HG03196 (cell line): ENCODE data around the gene SELENBP1.
"Not testable (repeated sequence)": the region's sequence is repeated elsewhere in the genome, so short reads cannot be mapped to it uniquely, and the experiment has no call there.

ENCODE experiments used
- ATAC-seq: cut with Tn5 transposase; IDR thresholded peaks from one replicate; pipeline ENCODE4 v1.9.1; 2021; ENCODE audit not compliant: unreplicated experiment

Gene SELENBP1

DNA sequence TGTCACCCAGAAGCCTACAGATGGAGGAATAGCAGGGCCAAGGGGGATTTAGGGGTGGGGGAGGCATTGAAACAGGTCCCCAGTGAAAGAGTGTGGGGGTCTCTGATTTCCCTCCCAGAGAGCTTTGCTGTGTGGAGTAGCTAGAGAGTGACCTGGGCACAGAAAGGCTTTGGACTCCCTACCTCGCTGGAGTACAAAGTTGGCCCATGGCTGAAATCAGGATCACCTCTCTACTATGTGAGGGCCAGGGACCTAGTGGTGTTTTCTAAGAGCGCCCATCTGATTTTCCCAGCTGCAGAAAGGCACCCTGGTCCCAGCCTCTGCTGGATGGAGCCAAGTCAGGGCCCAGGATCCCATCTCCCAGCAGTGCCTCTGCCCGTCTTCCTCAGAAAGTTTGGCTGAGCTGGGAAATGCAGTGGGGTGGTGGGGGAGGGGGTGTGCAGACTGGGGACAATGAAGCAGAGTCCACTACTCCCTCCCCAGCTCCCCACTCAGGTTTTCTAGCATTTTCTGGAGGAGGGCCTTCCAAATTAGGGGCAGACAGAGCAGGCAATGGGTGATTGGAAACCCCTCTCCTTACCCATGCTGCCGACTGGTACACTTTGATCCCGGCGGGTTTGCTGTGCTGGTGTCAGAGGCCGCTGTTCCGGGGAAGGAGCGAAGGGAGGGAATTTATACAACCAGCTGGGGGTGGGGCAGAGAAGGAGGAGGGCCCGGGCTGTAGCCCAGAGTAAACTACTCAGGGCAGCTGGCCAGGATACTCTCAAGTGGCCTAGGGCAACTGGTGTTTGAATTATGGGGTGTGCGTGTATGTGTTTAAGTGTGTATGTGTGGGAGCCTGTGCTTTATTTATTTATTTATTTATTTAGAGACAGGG is at the start of gene SELENBP1:
Gene SELENBP1, minus strand, starts transcription at position 648 of the 877 bp plus-strand sequence. Its CDS starts 64 bp downstream, at position 584.
- ATAC-seq = no peak

DNA sequence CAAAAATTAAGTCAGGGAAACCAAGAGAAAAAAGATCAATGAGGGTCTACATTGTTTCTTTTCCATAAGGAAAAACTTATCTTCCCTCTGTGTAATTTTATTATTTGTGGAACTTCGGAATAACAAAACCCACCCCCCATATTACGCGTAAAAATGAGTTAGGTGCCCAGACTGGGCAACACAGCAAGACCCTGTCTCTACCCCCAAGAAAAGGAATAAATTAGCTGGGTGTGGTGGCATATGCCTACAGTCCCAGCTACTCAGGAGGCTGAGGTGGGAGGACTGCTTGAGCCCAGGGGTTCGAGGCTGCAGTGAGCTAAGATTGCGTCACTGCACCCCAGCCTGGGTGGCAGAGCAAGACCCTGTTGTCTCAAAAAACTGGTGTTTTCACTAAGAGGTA is 47.3 kb upstream of the SELENBP1 start:
- ATAC-seq = no peak

DNA sequence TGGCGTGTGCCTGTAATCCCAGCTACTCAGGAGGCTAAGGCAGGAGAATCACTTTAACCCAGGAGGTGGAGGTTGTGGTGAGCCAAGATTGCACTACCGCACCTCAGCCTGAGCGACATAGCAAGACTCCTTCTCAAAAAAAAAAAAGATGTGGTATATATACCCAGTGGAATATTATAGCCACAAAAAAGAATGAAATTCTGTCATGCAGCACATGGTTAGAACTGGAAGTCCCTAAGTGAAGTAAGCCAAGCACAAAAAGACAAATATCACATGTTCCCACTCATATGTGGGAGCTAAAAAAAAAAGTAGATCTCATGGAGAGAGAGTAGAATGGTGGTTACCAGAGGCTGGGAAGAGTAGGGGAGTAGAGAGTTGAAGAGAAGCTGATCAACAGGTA is 45.6 kb upstream of the SELENBP1 start:
- ATAC-seq = no peak

DNA sequence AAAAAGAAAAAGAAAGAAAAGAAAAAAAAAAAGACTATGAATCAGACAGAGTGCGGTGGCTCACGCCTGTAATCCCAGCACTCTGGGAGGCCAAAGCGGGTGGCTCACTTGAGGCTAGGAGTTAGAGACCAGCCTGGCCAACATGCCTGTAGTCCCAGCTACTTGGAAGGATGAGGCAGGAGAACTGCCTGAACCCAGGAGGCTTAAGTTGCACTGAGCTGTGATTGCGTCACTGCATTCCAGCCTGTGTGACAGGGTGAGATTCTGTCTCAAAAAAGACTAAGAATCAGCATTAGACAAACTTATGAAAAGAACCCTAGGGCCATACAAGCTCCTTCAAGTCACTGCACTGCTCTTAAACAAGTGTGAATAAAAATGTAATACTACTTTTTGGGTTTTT is 43.7 kb upstream of the SELENBP1 start:
- no peak for ATAC-seq

DNA sequence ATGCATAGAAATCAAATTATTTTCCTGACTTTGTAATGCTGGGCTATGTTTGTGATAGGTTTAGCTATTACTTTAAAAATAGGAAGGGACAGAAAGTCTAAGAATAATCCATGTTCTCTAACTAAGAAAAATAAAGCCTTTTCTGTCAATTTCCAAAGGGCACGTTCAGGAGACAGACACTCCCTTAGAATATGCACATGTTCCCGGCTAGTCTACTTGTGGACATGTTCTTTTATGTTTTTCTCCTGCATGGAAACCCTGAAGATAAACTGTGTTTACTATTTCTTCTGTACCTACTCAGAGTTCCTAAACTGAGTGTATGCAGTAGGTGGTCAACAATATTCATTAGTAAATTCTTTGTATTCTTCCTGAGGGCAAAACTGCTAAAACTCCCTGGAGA is 39.4 kb upstream of the SELENBP1 start:
- ATAC-seq = no peak

DNA sequence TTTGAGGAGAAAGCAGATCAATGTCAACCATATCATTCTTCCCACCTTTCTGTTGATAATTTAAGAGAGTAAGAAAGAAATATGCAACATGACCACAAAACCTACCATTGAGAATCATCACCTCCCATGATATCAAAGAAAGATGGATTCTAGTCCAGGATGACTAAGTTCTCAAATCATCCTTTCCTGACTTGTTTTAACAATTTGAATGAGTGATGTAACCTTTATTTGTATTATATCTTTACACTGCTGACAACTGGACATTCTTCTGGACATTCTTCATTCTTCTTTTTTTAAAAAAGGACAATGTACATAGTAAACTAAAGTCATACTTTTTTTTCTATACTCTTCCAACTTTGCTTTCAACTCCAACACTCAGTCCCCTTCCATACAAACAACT is 36.4 kb upstream of the SELENBP1 start:
- no peak for ATAC-seq

DNA sequence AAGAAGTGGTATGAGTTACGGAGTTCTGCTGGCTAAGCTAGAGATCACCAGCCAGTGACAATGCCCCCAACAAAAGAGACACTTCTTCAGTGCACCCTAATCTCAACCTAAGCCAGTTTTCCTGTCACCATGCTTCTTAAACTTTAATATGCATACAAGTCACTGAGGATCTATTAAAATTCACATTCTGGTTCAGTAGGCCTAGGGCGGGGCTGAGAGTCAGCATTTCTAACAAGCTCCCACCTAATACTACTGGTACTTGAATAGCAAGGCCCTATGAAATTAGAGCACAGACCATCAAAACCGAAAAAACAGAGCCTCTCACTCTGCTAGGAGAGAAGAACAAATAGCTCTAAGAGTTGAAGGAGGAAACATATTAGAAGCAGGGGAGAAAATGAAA is 34.8 kb upstream of the SELENBP1 start:
- no peak for ATAC-seq

DNA sequence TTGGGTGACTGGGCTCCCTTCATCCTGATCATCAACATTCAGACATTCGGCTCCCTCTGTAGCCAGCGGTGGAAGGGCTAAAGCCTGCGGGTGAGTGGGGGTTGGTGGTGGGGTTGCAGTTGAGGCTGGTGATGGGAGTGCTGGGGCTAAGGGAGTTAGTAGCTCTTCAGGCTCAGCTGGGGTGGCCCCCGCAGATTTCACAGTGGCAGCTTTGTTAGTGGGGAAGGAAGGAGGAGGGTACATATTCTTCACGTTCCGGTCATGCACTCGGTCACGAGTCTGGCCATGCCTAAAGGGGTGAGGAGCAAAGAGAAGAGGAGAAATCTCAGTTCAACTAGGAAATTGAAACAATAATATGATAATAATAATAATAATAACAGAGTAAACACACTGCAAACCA is 33.7 kb upstream of the SELENBP1 start:
- ATAC-seq = no peak

DNA sequence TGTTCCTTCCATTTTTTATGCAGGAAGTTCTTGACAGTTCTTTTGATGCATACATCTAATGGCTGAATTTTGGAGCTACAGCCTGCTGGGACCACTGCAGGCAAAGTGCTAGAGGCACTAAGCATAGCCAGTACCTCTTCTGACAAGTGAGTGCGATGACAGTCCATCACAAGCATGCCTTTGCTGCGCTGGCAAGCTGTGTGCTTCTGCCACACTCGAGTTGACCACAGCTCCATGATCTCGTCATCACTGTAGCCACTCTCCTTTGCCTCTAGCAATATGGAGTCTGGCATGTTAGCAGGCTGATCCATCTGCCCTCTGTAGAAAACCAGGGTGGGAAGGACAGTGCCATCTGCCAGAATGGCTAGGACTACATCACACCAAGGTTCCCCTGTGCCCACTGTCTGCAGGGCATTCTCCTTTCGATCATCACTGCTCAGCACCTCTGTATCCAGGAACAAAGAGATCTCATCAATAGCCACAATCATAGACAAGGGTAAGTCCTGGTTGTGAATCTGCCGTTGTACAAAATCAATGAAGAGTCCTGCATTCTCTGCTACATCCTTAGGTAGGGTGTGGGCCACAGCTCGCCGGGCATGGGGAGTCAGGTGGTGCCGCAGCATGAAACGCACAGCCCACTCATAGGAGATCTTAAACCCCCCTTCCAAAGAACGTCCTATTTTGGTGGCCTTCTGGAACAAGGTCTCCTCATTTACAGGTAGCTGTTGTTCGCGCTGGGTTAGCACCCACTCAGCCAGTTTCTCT is 32.9 kb upstream of the SELENBP1 start:
- no peak for ATAC-seq

DNA sequence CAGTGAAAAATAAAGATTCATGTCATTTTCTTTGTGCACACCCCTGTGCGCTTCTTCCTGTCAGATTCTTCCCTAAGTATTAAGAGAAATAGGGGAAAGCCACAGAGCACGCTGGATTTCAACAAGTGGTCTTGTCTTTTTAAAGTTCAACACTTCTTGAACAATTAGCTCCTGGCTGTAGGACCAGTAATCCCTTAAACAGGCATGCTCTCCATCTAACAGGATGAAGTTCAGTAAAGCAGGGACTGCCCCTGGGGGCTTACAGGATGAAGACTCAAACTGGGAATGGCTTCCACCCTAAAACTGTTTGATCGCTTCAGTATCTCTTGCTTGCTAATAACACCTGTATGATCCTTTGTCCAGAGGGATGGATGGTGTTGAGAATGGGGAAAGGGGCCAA is 31.1 kb upstream of the SELENBP1 start:
- no peak for ATAC-seq

DNA sequence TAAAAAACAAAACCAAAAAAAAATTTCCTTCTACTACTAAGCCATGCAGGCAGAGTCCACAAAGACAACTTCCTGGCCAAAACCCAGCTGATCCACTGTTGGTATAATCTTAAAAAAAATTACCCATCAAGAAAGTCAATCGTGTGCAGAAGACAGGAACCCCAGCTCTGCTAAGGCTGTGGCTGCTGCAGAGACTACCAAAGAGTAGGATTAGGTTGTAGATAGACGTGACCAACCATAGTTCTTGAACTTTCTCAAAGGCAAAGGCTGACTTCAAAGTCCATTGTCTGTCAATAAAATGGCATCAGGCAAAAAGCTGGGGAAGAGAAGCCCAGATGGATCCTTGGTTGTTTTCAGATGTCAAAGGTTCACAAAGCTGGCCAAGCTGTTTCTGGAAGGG is 30.3 kb upstream of the SELENBP1 start:
- no peak for ATAC-seq

DNA sequence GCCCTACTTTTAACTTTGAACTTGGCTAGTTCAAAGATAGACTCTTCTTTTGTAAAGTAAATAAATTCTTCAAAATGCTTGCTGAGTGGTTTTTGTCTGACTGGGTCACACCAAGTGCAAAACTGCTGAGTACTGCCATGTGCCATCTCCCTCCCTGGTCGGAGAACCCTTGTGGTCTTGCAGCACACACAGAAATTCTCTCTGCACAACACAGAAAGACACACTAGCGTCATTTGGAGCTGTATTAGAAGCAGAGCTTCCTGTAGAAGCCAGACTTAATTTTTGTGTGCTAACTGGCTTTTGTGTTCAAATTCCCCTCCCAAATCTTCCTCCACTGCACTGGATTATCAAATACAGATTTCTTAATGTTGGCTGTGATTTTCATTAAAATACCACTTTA is 29.4 kb upstream of the SELENBP1 start:
- ATAC-seq = no peak

DNA sequence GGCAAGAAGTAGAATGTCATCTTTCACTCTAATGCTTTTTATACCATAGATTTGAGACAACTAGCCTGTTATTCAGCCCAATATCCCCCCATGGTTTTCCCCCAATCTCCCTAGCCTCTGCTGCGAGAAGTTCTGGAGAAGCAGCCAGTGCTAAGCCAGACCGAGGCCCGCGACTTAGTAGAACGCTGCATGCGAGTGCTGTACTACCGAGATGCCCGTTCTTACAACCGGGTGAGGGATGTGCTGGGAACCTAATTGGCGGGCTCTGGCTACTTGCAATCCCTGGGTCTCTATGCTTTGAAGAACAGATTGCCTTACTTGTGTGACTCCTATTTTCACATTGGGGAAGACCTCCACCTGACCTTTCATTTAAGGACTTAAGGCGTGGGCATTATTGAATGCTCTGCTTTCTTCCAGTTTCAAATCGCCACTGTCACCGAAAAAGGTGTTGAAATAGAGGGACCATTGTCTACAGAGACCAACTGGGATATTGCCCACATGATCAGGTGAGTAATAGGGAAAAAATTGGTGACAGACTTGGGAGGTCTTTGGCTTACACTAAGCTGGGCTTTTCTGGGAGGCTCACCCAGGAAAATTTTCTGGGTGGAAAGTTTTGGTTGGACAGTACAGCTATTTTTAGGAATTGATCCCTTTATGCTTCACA is 28.8 kb upstream of the SELENBP1 start:
- no peak for ATAC-seq

DNA sequence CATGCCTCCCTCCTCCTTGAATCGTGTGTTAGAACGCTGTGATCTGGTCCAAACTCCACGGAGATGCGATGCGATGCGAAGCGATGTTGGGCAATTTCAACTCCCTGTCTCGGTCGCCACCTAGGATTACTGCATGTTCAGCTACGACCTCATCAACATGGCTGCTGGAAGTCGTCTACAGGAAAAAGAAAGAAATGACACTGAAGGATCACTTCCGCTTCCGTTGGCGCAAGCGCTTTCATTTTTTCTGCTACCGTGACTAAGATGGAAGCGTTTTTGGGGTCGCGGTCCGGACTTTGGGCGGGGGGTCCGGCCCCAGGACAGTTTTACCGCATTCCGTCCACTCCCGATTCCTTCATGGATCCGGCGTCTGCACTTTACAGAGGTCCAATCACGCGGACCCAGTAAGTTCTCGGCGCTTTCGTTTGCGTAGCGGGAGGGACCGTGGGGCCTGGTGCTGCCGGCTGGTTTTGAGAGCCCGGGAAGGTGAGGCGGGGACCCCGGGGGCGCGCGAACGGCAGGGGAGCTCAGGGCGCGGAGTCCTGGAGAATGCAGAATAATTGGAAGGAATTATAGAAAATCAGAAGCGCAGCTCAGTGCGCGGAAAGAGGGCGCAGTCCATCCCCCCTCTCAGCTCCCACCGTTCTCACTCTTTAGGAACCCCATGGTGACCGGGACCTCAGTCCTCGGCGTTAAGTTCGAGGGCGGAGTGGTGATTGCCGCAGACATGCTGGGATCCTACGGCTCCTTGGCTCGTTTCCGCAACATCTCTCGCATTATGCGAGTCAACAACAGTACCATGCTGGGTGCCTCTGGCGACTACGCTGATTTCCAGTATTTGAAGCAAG is 27.0 kb upstream of the SELENBP1 start, which contains the start of gene PSMB4:
Gene PSMB4, plus strand, starts transcription at position 250 of the 848 bp plus-strand sequence. Its CDS starts 15 bp downstream, at position 265.
- peak; percentile 82 for ATAC-seq

DNA sequence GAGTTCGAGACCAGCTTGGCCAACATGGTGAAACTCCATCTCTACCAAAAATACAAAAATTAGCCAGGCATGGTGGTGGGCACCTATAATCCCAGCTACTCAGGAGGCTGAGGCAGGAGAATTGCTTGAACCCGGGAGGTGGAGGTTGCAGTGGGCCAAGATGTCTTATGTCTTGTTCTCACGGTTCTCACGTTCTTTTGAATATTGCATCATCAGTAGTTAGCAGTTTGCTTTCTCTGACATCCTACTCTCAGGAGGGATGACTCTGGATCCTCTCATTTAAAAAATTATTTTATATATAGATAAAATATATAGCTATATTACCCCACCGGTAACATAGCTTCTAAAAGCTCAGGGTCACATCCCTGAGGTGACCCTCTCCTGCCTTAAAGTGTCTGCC is 23.8 kb upstream of the SELENBP1 start:
- not testable (repeated sequence) for ATAC-seq

DNA sequence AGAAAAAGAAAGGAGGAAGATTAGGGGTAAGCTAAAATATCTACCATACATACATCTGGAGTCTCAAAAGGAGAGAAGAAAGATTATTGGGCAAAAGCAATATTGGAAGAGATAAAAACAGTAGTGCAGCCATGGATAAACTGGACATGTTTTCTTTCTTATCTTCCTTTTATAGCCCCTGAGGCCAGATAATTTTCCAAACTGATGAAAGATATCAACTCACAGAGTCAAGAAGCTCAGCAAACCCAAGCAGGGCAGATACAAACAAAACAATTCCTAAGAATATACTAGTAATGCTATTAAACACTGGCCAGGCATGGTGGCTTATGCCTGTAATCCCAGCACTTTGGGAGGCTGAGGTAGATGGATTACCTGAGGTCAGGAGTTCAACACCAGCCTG is 21.1 kb upstream of the SELENBP1 start:
- no peak for ATAC-seq

DNA sequence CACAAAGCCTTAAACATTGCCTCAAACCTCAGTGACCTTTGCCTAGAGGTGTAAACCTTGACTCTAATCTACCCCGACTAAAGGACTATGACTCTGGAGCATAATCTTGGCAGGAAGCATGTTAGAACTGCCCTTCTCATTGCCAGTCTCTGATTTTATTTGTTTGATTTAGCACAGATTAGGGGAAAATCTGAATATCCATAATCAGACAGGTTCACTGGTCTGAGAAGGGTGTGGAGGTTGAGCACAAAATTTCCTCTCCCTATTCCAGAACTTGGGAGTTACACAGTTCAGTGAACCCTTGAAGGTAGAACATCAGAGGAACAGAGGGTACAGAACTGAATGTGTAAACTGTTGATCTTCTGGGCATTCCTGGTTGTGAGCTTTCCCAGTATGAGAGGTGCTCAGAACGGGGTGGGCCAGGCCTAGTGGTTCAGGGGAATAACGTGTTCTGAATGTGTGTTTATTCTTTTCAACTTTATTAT is 18.6 kb upstream of the SELENBP1 start:
- ATAC-seq = no peak

DNA sequence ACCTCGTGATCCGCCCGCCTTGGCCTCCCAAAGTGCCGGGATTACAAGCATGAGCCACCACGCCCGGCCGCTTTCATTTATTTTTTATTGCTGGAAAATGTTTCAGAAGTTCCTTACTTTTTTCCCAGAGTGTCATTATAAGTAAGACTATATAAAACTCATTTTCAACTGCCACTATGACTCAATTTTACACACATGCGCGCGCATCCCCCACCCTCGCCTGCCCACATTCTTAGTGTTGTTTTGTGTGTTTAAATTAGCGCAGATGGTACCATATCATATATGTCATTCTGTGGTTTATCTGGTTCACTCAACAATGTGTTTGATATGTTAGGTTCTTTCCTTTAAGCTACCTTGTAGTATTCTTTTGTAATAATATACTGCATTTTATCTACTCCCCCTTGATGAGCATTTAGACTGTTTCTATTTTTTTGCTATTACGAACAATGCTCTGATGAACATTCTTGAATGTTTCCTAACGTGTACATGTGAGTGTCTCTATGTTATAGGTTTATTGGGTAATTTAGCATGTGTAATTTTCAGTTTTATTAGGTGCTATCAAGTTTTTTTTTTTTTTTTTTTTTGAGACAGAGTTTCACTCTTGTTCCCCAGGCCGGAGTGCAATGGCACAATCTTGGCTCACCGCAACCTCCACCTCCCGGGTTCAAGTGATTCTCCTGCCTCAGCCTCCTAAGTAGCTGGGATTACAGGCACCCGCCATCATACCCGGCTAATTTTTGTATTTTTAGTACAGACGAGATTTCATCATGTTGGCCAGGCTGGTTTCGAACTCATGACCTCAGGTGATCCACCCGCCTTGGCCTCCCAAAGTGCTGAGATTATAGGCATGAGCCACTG is 17.9 kb upstream of the SELENBP1 start:
- not testable (repeated sequence) for ATAC-seq

DNA sequence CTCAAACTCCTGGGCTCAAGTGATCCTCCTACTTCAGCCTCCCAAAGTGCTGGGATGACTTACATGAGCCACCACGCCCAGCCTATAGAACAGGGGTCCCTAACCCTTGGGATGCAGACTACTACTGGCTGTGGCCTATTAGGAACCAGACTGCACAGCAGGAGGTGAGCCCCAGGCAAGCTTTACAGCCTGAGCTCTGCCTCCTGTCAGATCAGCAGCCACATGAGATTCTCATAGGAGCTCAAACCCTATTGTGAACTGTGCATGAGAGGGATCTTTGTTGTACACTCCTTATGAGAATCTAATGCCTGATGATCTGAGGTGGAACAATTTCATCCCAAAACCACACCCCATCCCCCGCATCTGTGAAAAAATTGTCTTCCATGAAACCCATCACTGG is 13.5 kb upstream of the SELENBP1 start:
- no peak for ATAC-seq

DNA sequence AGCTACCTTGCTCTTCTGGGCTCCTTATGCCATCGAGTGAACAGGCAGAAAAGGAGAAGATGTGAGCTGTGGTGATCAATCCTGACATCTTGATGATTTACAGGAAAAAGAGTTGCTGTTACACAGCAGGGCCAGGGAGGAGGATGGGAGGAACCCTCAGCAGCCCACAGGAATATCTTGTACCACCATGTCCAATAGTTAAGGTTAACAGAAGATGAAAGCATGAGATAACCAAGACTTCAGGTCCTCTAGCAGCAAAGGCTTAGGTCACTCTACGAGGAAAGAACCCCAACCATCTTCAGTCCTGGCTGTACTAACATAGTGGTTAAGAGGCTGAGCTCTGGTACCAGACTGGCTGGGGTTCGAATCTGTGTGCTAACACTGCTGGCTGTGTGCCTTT is 12.1 kb upstream of the SELENBP1 start:
- no peak for ATAC-seq
